Activated naive CD8-positive, alpha-beta T cell treated with anti-CD3 and anti-CD28 coated beads for 36 hours (primary cell): ENCODE measurements around the gene VASN. TPM values are rescaled to one million over a fixed set of nuclear protein-coding genes. Genes with fewer than 3 reads are reported as not detected.
"Not testable (repeated sequence)": the region's sequence is repeated elsewhere in the genome, so short reads cannot be mapped to it uniquely, and the experiment has no call there.

Experiments
- DNase-seq: peaks from one replicate; pipeline ENCODE4 v3.0.0; 2021
- H3K27ac Mint-ChIP-seq: one replicate; pipeline ENCODE4 v1.8.0; 2022; ENCODE audit warnings: mild to moderate bottlenecking, moderate library complexity, mixed read lengths
- H3K27me3 Mint-ChIP-seq: one replicate; pipeline ENCODE4 v1.8.0; 2022; ENCODE audit warnings: mild to moderate bottlenecking, mixed read lengths
- H3K36me3 Mint-ChIP-seq: one replicate; pipeline ENCODE4 v1.8.0; 2021; ENCODE audit warnings: mild to moderate bottlenecking, mixed read lengths
- H3K4me1 Mint-ChIP-seq: one replicate; pipeline ENCODE4 v1.8.0; 2021; ENCODE audit warnings: mixed read lengths
- H3K4me3 Mint-ChIP-seq: one replicate; pipeline ENCODE4 v1.8.0; 2022; ENCODE audit warnings: mild to moderate bottlenecking, moderate library complexity, mixed read lengths
- H3K9me3 Mint-ChIP-seq: one replicate; pipeline ENCODE4 v1.8.0; 2022; ENCODE audit warnings: mixed read lengths
- total RNA-seq, 2 experiments: library from RNA; stranded (reverse); gene quantifications; one replicate each; pipeline ENCODE4 v1.2.3, GENCODE V29; 2021

VASN gene
- total RNA-seq, 2 experiments from 2014 or later = 0.08 TPM; not detected in 1

- no peak for DNase-seq
- H3K27ac Mint-ChIP-seq = no peak overlapping the region
- H3K36me3 Mint-ChIP-seq = no peaks in the 10 kb centered on the region
- H3K4me1 Mint-ChIP-seq = peaks cover 4% of the 10 kb centered on the region
- no peak overlapping the region for H3K4me3 Mint-ChIP-seq
- H3K9me3 Mint-ChIP-seq = no peaks in the 10 kb centered on the region
- H3K27me3 Mint-ChIP-seq = no peaks in the 10 kb centered on the region
These were observed 38.9 kb upstream of the VASN start for GRCh38 chr16:4332623-4333307.

DNA sequence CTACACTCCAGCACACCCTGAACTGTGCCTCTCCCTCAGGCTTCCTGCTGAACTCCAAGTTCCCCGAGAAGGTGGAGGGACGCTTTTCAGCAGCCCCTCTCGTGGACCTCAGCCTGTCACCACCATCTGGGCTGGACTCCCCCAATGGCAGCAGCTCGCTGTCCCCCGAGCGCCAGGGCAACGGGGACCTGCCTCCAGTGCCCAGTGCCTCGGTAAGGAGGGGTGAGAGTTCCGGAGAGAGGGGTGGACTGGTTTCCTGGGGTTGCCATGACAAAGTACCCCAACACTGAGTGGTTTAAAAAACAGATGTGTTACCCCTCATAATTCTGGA, 38.4 kb upstream of the VASN start:
- H3K36me3 Mint-ChIP-seq = no peaks in the 10 kb centered on the region
- no peak overlapping the region for H3K4me3 Mint-ChIP-seq
- no peak for DNase-seq
- no peaks in the 10 kb centered on the region for H3K27me3 Mint-ChIP-seq
- H3K4me1 Mint-ChIP-seq = peaks cover 4% of the 10 kb centered on the region
- no peak overlapping the region for H3K27ac Mint-ChIP-seq
- no peaks in the 10 kb centered on the region for H3K9me3 Mint-ChIP-seq

- H3K4me3 Mint-ChIP-seq, H3K9me3 Mint-ChIP-seq, H3K36me3 Mint-ChIP-seq, DNase-seq, H3K27ac Mint-ChIP-seq, H3K27me3 Mint-ChIP-seq, H3K4me1 Mint-ChIP-seq: not testable (repeated sequence)
These were observed 37.9 kb upstream of the VASN start for GRCh38 chr16:4333714-4334113.

GRCh38 chr16:4334724-4335495, 36.7 kb upstream of the VASN start:
- H3K4me3 Mint-ChIP-seq = no peak overlapping the region
- no peak for DNase-seq
- H3K36me3 Mint-ChIP-seq = no peaks in the 10 kb centered on the region
- H3K27ac Mint-ChIP-seq = no peak overlapping the region
- H3K9me3 Mint-ChIP-seq = no peaks in the 10 kb centered on the region
- peaks cover under 1% of the 10 kb centered on the region for H3K4me1 Mint-ChIP-seq
- H3K27me3 Mint-ChIP-seq = no peaks in the 10 kb centered on the region

DNA sequence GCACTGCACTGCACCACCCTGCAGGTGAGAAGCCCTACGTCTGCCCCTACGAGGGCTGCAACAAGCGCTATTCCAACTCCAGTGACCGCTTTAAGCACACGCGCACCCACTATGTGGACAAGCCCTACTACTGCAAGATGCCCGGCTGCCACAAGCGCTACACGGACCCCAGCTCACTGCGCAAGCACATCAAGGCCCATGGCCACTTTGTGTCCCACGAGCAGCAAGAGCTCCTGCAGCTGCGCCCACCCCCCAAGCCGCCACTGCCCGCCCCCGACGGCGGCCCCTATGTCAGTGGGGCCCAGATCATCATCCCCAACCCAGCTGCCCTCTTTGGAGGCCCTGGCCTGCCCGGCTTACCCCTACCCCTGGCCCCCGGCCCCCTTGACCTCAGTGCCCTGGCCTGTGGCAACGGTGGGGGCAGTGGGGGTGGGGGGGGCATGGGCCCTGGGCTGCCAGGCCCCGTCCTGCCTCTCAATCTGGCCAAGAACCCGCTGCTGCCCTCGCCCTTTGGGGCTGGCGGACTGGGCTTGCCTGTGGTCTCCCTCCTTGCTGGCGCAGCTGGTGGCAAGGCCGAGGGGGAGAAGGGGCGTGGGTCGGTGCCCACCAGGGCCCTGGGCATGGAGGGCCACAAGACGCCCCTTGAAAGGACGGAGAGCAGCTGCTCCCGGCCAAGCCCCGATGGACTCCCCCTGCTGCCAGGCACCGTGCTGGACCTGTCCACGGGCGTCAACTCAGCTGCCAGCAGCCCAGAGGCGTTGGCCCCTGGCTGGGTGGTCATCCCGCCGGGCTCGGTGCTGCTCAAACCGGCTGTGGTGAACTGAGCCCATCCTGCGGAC, 34.7 kb upstream of the VASN start:
- no peak overlapping the region for H3K4me3 Mint-ChIP-seq
- no peaks in the 10 kb centered on the region for H3K27me3 Mint-ChIP-seq
- no peak overlapping the region for H3K27ac Mint-ChIP-seq
- peaks cover 2% of the 10 kb centered on the region for H3K4me1 Mint-ChIP-seq
- DNase-seq = no peak
- no peaks in the 10 kb centered on the region for H3K9me3 Mint-ChIP-seq
- no peaks in the 10 kb centered on the region for H3K36me3 Mint-ChIP-seq

DNA sequence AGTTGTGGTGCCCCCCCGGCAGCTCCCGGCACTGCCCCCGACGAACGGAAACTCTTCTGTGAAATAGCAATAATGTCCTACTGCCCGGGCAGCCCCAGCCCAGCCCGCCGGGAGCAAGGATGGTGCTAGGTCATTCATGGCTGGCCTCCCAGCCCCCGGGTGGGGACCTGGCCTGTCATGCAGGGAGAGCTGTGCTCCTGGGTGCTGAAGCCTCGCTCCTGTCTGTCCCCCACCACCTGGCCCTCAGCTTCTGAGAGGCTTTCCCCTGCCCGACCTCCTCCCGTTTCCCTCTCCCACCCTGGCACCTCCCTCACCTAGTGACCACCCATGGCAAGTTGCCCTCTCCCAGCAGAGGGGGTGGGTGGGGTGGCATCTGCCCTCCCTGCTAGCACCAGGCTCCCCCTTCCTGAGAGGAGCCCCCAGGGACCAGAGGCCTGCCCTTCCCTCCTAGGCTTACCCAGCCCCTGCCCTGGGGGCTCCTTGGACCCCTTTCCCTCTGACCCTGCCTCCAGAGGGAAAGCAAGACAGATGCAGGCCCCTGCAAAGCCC, 34.0 kb upstream of the VASN start:
- H3K36me3 Mint-ChIP-seq = no peaks in the 10 kb centered on the region
- no peak overlapping the region for H3K4me3 Mint-ChIP-seq
- no peaks in the 10 kb centered on the region for H3K27me3 Mint-ChIP-seq
- H3K27ac Mint-ChIP-seq = no peak overlapping the region
- peaks cover 2% of the 10 kb centered on the region for H3K4me1 Mint-ChIP-seq
- no peak for DNase-seq
- no peaks in the 10 kb centered on the region for H3K9me3 Mint-ChIP-seq

- H3K27ac Mint-ChIP-seq = no peak overlapping the region
- no peaks in the 10 kb centered on the region for H3K27me3 Mint-ChIP-seq
- H3K9me3 Mint-ChIP-seq = no peaks in the 10 kb centered on the region
- no peak for DNase-seq
- H3K4me1 Mint-ChIP-seq = peaks cover 2% of the 10 kb centered on the region
- no peak overlapping the region for H3K4me3 Mint-ChIP-seq
- no peaks in the 10 kb centered on the region for H3K36me3 Mint-ChIP-seq
These were observed 33.5 kb upstream of the VASN start for GRCh38 chr16:4338125-4338582.

DNA sequence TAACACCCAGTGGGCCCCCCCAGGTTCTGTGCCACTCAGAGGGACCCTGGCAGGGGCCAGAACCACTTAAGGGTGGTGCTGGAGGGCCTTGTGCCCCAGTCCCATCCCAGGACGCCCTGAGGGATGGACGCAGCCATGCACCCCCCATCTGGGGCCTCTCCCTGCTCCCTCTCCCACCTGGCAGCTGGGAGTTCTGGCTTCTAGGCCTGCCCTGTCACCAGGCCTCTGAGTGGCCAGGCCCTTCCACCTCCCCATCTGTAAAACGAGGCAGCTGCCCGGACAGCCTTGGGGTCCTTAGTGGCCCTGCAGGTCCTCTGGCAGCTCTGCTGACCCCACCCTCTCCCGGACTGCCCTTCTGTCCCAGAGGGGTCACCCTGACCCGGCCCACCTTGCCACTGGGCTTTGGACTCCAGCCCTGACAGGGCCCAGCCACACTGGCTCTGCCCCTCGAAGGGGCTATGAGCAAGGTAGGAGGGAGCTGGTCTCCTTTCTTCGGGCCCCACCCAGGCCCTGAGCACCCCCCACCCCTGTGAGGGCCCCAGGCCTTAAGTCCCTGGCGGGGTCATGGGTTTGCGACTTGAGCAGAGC, 32.8 kb upstream of the VASN start:
- Mint-ChIP-seq H3K9me3 (no peaks in the 10 kb centered on the region), H3K27me3 (no peaks in the 10 kb centered on the region), H3K4me1 (peaks cover 2% of the 10 kb centered on the region), H3K27ac (no peak overlapping the region), H3K36me3 (peaks cover under 1% of the 10 kb centered on the region), H3K4me3 (no peak overlapping the region)
- no peak for DNase-seq

DNA sequence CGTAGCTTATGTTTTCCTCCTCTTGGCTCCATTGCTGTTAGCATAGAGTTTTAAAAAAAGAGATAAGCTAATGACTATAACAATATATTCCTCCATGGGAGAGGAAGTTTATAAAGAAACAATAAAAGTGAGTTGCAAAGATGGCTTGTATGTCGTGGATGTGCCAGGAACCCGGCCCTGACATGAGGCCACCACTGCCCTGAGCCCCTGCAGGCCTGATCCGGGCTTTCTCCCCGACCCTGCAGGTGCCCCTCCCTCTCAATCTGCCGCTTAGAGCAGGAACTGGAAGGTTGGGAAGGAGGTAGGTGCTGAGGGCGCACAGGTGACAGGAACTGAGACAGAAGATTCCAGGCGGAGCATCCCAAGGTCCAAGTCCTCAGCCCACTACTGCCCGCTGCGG, 32.2 kb upstream of the VASN start:
- no peak for DNase-seq
- H3K27ac Mint-ChIP-seq = no peak overlapping the region
- peaks cover 2% of the 10 kb centered on the region for H3K4me1 Mint-ChIP-seq
- no peaks in the 10 kb centered on the region for H3K9me3 Mint-ChIP-seq
- no peaks in the 10 kb centered on the region for H3K27me3 Mint-ChIP-seq
- peaks cover 2% of the 10 kb centered on the region for H3K36me3 Mint-ChIP-seq
- no peak overlapping the region for H3K4me3 Mint-ChIP-seq

DNA sequence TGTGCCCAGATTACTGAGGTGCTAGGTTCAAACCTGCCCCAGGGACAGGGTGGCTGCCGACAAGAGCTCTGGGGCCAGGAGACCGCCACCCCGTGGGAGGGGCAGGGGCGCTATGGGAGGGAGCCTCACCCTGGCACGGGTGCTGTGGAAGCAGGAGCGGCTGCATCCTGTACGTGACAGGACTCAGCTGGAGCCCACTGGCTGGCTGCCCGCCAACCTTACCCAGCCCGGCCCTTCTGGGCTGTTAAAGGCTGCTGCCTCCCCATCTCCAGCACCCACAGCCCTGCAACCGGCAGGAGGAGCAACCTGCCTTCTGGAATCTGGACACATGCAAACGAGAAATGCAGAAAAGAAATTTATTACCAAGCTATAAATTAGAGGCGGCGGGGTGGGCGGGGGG, 31.7 kb upstream of the VASN start:
- peaks cover 4% of the 10 kb centered on the region for H3K4me1 Mint-ChIP-seq
- H3K36me3 Mint-ChIP-seq = peaks cover 5% of the 10 kb centered on the region
- no peaks in the 10 kb centered on the region for H3K9me3 Mint-ChIP-seq
- no peaks in the 10 kb centered on the region for H3K27me3 Mint-ChIP-seq
- no peak for DNase-seq
- H3K27ac Mint-ChIP-seq = no peak overlapping the region
- no peak overlapping the region for H3K4me3 Mint-ChIP-seq

- peaks cover 5% of the 10 kb centered on the region for H3K4me1 Mint-ChIP-seq
- DNase-seq = no peak
- H3K4me3 Mint-ChIP-seq = no peak overlapping the region
- no peak overlapping the region for H3K27ac Mint-ChIP-seq
- H3K27me3 Mint-ChIP-seq = no peaks in the 10 kb centered on the region
- H3K9me3 Mint-ChIP-seq = no peaks in the 10 kb centered on the region
- peaks cover 5% of the 10 kb centered on the region for H3K36me3 Mint-ChIP-seq
These were observed 31.2 kb upstream of the VASN start for GRCh38 chr16:4340443-4340842.

- H3K4me3 Mint-ChIP-seq = no peak overlapping the region
- H3K27ac Mint-ChIP-seq = no peak overlapping the region
- H3K4me1 Mint-ChIP-seq = peaks cover 7% of the 10 kb centered on the region
These were observed 30.4 kb upstream of the VASN start for GRCh38 chr16:4341250-4341649.

GRCh38 chr16:4342866-4343744, 28.5 kb upstream of the VASN start:
- Mint-ChIP-seq H3K9me3 (no peaks in the 10 kb centered on the region), H3K36me3 (peaks cover 5% of the 10 kb centered on the region), H3K27me3 (no peaks in the 10 kb centered on the region), H3K4me1 (peaks cover 13% of the 10 kb centered on the region), H3K27ac (no peak overlapping the region), H3K4me3 (no peak overlapping the region)
- DNase-seq = no peak

More at GRCh38 chr16:4341250-4341649, 30.4 kb upstream of the VASN start:
- no peak for DNase-seq
- H3K27me3 Mint-ChIP-seq = no peaks in the 10 kb centered on the region
- H3K36me3 Mint-ChIP-seq = peaks cover 5% of the 10 kb centered on the region
- no peaks in the 10 kb centered on the region for H3K9me3 Mint-ChIP-seq
